ENCODE data around the gene PBX1.
"Not testable (repeated sequence)": the region's sequence is repeated elsewhere in the genome, so short reads cannot be mapped to it uniquely, and the experiment has no call there.

Gene PBX1

DNA sequence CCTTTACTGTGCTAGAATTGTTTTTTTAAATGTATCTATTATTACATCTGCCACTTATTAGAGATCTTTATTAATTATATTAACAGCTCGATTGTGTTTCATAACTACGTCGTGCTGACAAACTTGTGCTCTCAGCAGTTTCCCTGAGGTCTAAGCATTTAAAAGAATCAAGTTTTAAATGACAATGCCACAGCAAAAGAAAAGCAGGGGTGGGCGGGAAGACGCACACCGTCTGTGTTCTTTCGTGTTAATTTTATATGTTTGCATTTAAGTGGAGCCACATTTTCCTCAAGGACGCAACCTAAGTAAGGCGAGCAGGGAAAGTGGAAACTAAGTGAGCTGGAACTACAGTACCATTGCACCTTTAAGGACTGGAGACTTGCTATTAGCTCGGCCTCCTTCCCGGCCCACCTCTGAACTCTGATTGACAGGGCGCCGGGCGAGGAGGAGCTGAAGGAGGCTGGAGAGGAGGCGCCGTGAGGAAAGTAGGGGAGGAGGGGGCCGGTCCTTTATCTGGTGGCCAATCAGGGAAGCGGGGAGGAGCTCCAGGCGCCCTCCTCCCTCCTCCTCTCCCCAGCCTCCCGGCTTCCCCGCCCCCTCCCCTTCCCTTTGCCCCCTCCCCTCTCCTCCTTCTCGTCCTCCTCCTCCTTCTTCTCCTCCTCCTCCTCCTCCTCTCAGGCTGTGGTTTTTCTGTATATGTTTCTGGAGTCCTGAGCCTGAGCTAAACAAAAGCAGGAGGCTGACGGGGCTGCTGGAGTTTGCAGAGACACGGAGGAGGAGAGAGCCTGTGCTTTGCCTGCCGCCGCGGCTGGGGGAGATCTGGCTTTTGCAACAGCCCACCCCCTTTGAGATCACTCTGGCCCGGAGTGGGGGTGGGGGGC lies at the start of gene PBX1:
Gene PBX1, plus strand, starts transcription at position 724 of the 881 bp plus-strand sequence.
- peak; percentile 95 for DNase-seq

DNA sequence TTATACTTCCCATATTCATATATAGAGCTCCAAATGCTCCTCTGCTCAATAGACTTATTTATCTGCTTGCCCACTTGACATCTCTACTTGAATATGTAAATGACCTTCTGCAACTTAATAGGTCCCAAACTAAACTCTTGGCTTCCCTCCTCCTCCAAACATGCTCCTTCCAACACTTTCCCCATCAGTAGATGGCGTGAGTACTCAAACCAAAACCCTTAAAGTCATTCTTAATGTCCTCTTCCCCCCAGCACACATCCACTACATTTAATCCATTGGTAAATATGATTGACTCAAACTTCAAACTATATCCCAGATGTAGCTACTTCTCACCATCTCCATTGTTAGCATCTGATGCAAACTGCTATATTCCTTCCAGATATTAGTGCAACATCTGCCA lies 48.5 kb upstream of the PBX1 start:
- no peak for DNase-seq

GRCh38 chr1:164511001-164511705 lies 47.8 kb upstream of the PBX1 start:
- no peak for DNase-seq

DNA sequence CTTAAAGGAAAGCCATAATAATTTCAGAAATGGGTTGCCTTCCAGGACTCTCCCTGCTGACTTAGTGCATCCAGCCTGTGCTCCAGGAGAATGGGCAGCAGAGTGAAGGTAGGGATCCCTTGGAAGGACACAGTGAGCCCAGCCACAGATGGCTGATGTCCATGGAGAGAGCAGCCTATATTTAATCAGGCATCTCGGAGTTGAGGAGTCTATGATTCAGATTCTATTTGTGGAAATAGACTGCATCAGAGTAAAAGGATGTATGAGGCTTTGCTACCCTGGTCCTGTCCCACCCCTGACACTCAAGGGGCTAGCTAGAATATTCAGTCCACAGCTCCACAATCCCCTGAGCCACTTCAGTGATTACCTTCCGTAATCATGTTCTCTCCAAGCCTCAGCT lies 43.8 kb upstream of the PBX1 start:
- DNase-seq = no peak

DNA sequence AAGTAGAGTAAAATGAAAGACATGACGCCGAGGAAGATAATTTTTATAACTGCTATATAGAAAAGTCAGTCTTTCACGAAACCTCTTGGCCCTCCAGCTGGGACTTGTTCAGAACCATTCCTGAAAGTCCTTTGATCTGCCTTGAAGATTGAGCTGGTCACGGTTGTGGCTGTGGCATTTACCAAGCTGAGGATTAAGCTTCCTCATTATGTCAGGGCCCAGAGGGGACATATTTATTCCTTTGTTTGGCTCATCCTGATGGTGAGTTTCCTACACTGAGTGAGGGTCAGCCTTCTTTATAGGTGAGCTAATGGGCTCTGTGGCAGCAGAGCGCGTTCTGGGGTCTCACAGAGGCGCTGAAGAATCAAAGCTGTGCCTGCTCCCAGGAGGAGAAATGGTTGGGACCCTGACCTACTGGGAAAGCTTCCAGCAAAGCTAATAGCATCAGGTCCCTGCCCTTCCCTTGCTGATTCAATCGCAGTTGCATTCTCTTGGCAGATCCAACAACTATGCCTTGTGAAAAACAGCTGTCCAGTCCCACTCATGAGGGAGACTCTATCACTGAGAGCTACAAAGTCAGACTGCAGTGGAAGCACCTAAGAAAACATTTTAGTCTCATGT lies 43.2 kb upstream of the PBX1 start:
- DNase-seq = no peak

GRCh38 chr1:164516591-164516990 lies 42.4 kb upstream of the PBX1 start:
- no peak for DNase-seq

- DNase-seq = no peak
Observed at GRCh38 chr1:164518692-164519332, 40.2 kb upstream of the PBX1 start.

DNA sequence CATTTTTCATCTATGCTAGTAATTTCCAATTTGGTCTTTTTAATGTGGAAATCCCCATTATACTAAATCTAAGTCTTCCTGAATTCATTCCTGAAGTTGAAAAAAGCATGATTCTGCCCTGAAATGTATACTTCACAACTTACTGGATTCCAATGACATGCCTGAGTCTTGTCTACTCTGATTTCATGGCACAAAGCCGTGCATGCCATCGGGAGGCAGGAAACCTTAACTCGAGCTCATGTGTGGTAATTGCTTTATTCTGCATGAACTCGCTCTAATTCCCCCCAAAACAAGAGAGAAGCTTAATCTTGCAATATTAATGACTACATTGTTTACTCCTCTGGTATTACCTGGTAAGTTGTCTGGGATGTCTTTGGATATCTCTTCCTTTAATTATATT lies 39.6 kb upstream of the PBX1 start:
- no peak for DNase-seq

DNA sequence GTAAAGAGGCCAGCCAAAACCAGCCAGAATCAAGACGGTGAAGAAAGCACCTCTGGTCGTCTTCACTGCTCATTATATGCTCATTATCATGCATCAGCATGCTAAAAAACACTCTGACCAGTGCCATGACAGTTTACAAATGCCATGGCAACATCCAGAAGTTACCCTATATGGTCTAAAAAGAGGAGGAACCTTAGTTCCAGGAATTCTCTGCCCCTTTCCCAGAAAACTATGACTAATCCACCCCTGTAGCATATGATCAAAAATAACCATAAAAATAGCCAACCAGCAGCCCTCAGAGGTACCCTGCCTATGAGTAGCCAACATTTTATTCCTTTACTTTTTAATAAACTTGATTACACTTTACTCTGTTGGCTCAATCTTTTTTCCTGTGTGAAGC lies 34.2 kb upstream of the PBX1 start:
- DNase-seq = no peak

- DNase-seq = no peak
Observed at GRCh38 chr1:164534863-164535610, 23.9 kb upstream of the PBX1 start.

- DNase-seq = not testable (repeated sequence)
Observed at GRCh38 chr1:164552463-164552988, 6.5 kb upstream of the PBX1 start.

DNA sequence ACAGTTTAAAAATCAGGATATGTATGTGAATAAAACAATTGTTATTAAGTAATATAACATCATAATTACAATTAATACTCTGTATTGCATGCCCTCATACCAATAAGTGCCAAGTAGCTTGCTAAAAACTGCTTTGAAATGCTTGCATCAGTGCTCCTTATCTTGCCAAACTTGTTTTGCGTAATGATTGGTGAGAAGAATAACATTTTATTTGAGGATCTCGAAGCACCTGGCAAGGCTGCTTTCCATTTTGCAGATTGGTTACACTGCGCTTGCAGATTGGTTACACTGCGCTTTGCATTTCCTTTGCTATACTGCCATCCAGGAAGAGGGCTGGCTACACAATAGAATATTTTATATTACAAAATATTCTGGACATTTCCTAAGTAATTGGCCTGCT lies 1.7 kb upstream of the PBX1 start:
- DNase-seq = no peak

GRCh38 chr1:164559342-164560051 lies 513 bp downstream of the PBX1 start:
- no peak for DNase-seq

DNA sequence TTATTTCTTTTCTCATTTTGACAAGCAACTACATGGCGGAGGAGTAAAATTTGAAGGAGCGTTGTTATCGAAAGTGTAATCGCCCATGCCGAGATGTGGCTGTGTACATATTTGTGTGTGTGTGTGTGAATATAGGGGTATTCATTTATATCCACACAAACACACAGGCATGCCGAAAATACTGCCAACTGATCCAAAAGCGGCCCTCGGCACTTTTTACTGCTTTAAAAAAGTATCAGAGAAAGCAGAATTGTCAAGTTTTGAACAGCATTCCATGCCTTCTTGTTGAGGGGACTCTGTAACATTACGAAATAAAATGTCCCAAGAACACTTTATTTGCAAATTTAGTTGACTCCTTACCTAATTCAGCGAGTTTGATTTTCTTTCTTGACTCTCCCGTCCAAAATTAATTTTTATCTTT lies 1.1 kb downstream of the PBX1 start:
- no peak for DNase-seq

DNA sequence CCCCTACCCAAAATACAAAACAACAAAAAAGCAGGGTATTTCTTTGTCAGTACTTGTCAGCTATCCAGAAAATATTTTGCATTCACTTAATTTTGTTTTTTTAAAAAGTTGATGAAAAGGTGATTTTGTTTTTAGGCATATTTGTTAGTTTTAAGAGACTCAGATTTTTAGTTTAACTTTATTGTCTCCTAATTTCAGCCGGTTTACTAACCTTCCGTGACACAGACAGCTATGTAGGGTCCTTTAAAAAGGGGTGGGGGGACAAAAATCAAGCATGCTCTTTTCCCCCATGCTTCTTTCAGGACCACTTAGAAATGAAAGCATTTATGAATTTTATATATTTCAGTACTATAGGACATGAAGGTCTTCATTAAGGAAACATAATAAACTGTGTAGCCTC lies 1.6 kb downstream of the PBX1 start:
- DNase-seq = no peak

GRCh38 chr1:164561007-164561406 lies 2.0 kb downstream of the PBX1 start:
- no peak for DNase-seq

- no peak for DNase-seq
Observed at GRCh38 chr1:164561472-164561871, 2.5 kb downstream of the PBX1 start.

- DNase-seq = no peak
Observed at GRCh38 chr1:164562061-164562460, 3.1 kb downstream of the PBX1 start.

DNA sequence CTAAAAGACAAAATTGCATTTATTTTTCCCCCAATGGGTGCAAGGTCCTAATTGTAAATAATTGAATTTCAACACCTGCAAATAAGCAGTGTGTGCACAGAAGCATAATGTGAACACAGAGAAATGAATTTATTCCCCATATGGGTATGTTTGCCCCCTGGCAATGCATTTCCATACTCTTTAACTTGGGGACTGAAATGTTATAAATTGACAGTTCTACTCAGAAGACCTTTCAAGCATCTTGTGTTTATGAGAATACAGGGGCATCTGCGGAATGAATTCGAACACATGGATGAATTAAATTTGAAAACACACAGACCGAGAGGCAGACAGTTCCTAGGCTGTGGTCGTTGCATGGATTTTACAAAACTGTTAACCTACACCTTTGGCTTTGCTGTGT lies 3.5 kb downstream of the PBX1 start:
- DNase-seq = no peak

- DNase-seq = no peak
Observed at GRCh38 chr1:164562947-164563520, 4.0 kb downstream of the PBX1 start.

DNA sequence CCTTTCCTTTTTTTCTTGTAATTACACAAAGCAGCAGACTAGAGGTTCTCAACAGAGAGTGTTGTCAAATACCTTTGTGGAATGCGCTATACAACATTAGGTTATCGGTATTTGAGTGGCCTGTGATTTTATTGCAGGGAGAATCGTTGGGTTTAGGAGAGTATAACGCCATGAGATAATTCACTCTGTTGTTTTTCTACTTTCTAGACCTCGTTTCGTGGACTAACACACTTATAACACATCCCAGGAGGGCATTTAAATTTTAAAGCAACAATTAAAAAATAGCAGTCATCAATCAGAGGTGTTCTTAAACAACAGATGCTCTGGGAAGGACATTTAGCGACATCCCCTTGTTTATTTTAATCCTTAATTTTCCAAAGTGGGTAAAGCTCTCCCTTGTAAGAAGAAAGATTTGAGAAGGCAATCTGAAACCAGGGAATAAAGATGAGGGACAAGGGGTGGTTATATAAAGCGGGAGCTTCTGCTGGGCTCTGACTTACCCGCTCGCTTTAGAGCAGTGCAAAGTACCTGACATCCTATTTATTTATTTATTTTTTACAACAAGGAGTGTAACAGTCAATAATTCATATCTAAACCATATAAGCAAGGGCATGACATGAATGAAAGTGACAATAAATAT lies 4.9 kb downstream of the PBX1 start:
- no peak for DNase-seq

All from amniotic stem cell (primary cell).